Fibroblast of skin of right biceps (primary cell): ENCODE results near the gene ITPK1.

Experiments
- DNase-seq: peaks from one replicate; pipeline ENCODE4 v3.0.0-alpha.2; 2013

Gene ITPK1

DNA sequence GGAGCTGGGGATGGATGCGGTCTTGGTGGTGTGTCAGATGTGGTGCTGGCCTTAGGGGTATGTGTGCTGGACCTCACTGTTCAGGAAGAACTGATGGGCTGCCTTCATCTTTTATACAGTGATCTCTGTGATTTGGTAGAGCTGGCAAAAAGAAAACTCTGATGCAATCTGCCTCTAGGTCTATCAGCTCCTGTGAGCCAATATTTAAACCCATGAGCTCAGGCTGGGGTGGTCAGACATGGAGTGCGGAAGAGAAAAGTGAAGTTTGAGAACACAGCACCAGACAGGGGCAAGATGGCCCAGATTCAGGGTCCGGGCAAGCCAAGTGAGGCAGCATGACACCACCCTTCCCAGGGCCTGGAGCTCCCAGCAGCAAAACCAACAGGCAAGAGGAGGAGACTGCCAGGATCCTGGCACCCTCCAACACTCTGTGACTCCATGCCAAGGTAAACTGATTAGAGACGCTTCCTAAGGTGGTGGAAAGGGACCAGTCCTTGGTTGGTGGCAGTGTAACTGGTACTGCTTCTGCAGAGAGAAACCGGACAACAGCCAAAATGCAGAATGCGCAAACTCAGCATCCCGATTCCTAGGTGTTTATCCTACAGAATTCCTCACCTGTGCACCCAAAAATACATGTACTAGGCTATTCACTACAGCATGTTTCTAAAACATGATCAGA, 110.5 kb downstream of the ITPK1 start:
- DNase-seq = no peak

DNA sequence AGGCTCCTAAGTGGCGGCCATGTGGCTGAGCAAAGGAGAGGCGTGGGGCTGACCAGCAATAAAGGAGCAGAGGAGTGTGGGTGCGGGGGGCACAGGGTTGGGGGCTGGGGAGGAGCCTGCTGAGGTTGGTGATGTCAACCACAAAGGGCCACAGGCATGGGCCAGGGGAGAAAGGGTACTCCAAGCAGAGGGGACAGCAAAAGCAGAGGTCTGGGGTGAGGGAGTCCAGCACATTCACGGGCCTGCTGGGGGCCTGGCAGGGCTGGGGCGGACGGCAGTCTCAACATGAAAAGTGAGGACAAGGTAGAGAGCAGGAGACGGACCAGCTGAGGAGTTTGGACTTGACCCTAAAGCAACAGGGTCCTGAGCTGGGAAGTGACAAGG, 111.0 kb downstream of the ITPK1 start:
- DNase-seq = no peak

DNA sequence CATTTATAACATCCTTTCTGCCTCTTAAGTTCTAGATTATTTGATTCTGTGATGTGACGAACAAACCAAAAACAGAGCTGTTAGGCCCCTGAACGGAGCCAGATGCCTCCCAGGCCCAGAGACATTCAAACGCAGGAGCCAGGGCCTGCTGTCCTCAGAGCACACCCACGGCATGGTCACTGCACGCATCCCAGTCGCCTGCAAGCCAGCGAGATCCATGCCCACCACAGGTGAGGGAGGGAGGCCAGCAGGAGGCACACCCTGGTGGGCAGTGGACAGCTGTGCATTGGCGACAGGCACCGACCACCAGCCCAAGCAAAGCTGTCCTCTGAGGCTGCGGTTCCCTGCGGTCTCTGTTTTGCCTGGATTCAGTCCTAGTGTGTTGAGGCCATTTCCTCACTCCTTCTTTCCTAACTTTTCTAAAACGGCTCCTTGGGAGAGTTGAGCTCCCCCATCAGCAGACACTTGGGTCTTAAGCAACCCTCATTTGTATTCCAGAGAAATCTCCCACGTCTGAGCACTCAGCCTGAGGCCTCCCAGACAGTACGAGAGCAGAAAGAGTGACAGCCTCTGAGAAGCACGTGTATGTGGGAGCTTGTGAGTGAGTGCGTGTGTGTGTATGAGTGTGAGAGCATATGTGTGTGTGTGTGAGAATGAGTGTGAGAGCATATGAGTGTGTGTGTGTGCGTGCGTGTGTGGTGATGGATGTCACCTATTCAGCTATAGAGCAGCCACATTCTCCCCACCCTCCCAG, 111.6 kb downstream of the ITPK1 start:
- peak; percentile 19 for DNase-seq

DNA sequence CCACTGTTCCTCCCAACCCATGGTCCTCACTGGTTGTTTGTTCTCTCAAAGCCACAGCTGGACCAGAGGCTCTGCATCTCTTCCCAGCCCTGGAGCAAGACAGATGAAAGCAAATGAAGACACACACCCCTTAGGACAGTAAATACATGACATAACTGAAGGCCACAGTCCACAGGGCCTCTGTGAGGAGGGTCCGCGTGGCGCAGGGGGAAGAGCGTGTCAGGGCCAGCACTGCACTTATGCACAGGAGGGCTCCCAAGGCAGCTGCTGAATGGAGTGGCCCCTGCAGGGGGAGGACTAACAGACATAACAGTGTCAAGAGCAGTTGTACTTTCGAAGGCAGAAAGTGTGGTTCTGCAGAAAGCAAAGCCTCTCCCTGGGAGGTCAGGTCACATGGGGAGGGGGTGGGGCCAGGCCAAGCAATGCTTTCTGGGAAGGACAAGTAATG, 112.8 kb downstream of the ITPK1 start:
- DNase-seq = no peak

DNA sequence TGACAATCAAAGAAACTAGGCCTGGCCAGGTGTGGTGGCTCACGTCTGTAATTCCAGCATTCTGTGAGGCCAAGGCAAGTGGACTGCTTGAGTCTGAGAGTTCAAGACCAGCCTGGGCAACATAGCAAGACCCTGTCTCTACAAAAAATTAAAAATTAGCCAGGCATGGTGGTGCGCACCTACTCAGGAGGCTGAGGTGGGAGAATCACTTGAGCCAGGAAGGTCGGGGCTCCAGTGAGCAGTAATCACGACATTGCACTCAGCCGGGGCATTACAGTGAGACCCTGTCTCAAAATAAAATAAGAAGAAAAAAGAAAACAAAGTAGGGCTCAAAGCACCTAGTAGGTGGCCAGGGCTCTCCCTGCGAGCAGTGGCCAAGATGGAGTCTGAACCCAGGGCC, 113.7 kb downstream of the ITPK1 start:
- no peak for DNase-seq

DNA sequence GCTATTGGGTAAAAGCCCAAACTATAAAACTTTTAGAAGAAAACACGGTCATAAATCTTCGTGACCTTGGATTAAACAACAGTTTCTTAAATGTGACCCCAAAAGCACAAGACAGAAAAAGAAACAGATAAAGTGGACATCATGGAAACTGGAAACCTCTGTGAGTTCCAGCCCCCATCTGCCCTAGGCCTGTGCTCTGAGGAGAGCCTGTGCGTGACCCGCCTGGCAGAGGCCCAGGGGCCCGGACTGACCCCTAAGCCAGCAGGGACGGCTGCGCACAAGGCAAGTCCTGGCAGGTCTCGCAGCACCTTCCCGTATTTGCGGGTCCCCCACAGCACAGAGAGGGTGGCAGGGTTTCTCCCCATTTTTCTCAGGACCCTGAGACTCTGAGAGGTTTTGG, 116.8 kb downstream of the ITPK1 start:
- no peak for DNase-seq

DNA sequence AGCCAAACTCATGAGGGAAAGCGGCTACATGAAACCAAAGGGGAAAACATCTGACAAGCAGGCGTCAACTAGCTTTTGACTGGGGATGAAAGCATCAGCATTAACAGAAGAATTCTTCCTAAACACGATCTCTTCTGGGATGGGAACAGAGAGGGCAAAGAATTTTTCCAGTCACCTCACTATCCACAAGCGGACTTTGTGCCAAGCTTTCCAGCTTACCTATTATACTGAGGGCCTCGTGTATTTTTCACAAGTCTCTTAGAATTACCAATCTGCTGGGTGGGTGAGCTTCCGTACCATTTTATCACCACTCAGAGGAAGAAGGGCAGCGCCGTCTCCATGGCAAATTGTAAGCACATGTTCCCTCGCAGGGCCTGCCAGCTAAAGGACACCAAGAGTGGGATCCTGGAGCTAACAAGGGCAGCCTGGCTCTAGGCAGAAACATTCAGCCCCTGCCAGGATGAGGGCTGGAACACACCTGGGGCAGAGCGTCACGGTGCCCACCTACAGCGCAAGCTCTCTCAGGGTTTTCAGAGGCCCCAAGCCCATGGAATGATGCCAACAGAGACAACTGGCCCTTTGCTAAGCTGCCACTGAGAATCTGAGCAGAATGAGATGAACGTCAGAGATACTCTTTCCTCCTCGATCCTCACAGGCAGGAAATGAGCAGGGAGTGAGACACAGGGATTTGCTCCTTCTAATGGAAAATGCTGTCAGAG, 118.2 kb downstream of the ITPK1 start:
- peak; percentile 27 for DNase-seq

DNA sequence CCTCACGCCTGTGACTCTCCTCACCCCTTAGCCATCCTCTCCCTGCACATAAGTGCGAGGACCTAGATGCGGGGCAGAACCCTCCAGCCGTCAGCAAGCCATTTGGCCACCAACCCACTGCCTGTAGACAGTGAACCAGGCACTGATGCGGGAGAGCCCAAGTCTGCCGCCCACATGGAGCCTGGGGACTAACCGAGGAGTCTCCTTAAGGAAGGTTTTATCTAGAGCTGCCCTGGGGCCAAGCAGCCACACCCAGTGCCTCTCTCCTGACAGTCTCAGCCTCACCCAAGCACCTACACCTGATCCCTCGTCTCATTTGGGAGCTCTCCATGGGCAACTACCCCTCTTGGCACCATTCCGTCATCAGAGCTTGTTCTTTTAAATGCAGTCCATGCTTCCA, 120.1 kb downstream of the ITPK1 start:
- no peak for DNase-seq

DNA sequence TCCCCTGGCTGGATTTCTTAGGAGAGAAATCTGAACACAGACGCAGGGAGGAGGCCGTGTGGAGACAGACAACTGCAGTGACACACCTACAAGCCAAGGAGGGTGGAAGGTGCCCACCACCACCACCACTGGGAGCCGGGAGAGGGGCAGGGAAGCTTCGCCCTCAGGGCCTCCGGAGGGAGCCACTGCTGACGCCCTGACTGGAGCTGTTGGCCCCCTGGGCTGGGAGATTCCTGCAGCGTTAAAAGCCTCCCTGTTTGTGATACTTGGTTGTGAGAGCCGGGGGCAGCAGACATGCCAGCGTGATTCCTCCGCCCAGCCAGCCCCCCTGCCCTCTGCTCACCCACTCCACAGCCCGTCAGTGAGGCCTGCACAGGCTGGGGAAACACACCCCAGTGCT, 120.8 kb downstream of the ITPK1 start:
- DNase-seq = no peak

DNA sequence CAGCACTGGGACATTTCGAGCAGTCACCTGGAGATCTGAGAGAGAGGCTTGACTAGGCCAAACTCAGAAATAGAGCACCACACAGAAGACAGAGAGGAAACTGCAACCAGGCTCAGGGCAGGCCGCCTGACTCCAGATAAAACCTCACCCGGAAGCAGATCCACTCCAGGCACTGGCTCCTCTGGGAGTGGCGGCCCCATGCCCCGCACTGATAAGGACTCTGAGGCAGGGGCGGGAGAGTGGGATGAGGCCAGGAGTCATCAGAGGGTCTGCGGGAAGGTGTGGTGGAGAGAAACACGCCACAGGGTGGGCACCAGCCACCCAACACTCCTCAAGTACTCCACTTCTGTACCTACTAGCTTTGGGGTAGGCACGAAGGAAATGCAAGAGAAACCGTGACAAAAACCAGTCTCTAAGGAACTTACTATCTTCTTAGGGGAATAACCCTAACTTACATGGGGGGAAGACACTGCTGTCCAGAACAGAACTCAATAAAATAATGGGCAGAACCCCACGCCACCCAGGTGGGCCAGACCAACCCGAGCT, 121.5 kb downstream of the ITPK1 start:
- DNase-seq = no peak

DNA sequence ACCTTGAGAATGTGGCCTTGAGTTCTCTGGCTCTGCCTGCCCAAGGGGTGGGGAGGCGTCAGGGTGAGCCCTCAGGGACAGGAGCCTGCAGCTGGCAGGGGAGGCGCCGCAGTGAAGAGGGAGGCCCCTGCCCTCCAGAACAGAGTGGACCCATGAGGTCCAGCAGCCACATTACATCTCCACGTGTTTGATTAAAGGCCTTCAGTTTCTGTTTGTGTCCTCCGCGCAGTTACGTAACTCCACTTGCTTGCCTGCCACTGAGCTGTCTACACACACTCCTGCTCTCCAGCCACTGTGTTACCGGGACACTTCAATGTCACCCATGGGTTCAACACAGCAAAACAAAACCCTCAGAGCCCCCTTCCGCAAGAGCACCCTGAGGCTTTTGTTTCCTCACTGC, 122.4 kb downstream of the ITPK1 start:
- DNase-seq = no peak

DNA sequence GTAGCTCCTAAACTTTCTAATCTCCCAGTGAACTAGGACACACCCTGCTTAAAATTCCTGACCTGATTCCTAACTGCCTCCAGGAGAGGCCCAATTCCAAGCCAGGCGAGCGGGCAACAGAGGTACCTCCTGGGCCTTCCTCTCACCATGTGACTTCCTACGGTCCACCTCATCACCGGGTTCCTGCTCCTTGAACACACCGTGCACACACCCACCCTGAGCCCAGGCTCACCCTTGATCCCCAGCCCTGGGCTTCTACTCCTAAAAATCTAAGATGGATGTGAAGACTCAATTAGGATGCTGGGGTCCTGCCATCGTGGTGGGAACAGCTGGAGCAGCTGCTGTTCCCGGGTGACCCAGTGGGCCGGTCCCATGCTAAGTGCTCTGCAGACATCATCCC, 124.2 kb downstream of the ITPK1 start:
- no peak for DNase-seq

DNA sequence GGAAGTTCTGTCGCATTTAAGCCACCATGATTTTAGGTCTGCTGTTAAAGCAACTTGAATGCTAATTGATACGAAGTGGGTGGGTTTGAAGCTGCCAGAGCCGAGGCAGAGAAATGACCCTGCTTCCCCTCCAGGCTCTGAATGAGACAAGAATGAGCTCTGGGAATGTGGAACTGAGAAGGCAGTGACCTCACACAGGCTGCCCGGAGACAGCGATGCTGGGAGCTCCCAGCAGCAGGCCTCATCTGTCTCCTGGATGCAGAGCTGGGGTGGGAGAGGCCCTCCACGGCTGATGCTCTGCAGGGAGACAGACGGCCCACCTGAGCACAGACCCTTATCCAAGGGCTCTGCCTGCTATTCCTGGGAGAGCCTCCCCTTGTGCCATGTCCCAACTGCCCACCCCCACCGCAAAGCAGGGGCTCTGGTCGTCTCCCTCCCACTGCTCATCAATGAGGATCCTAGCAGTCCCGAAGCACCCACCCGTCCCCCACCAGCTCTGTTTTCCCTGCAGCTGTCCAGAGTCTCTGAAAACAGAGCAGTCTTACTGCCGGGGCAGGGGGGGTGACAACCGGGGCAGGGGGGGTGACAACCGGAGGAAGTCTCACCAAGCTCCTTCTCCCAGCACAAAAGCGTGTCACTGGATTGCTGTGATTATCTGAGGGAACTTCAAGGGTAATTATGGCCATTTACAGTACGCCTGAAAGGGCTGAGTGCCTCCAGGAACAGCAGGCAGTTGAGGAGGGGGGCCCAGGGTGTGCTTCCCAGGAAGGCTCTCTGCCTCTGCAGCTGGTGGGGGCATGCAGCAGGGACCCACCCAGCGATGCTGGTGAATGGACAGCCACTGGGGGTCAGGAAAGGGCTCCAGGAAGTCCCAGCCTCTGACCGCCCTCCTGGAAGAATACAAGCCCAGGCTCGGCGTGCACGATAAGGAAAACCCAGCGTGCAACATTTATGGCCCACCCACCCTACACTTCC, 125.0 kb downstream of the ITPK1 start:
- DNase-seq = no peak

DNA sequence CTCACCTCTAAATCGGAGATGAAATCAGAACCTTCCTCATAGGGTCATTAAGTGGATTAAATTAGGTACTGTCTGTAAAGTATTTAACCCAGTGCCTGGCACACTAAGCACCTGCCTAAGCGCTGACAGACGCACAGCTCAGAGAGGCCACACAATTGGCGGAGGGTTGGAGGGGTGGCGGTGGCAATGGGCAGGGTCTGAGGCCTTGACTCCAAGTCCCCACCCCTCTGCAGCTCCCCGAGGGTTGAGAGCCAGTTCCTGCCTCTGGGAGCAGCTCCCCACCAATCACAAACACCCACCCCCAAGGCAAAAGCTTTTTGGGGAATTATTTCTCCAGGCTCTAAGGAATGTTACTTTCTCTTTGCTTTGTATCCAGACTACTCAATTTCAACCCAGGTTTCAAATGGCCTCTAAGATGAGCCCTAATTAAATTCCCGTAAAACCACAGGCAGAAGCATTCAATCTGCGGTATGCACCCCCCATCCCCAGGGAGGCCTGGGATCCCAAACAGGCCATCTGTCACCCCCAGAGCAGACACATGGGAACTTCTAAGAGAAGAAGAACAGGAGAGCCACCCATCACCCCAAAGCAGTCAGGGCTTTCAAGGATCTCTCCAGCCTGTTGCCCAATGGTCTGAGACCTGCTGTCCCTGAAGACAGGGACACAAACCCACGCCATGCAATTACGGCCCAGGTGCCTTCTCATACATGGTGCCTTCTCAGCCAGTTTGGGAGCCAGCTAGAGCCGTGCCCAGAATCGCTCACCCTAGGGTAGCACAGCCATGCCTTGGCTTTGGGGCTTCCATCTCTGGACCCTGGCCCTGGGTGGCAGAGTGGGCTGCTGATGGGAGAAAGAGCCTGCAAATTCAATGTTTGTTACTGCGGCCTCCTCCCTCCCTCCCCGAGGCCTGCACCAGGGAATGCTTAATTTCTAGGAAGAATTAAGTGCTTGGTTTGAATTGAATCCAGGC, 126.7 kb downstream of the ITPK1 start:
- peak; percentile 63 for DNase-seq

DNA sequence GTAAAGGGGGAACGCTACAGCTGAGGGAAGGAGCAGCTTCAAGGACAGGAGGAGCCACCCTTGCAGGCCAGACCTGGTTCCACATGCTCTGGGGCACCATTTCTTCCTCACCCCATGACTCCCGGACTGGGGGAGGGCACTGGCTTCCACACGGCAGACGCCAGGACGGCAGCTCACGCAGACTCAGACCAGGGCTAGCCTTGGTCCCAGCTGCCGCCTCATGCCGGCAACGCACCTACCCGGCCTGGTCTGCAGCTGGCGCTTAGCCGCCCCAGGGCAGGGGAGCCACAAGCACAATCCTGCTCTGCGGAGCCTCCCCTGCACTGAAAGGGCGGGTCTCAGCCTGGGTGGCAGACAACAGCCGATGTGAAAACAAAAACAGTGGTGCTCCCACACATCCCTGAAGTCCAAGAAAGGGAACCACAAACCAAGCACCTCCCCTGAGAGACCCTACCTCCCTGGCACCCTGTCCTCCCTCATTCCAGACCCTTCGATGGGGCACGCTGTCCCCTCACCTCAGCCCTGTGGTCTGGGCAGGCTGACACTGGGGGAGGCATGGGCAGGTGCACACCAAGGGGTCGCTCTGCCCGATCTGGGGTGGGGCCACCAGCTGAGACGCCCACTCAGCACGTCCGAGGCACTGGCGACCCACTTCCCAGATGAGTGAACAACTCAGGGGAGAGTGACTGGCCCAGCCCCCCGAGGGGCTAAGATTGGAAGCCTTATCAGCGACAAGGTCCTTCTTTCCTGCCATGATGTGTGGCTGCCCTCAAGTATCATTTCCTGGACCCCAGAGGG, 127.8 kb downstream of the ITPK1 start:
- no peak for DNase-seq

DNA sequence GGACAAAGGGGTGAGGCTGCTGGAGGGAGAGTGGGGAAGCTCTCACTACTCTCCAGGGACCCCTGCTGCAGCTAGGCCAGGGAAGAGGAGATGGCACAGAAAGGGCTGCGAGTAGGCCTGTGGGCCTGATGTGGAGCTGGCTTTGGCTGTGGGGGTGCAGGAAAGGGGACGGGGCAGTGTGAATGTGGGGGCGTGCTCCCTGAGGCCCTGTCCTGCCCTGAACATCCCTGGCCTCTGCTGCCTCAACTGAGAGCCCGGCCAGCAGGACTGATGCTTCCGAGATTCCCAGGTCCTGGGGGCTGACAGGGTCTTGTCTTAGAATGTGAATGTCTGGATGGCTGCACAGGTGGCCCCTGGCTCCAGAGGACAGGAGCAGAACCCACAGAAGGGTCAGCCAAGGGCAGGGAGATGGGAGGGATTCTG, 128.6 kb downstream of the ITPK1 start:
- no peak for DNase-seq

DNA sequence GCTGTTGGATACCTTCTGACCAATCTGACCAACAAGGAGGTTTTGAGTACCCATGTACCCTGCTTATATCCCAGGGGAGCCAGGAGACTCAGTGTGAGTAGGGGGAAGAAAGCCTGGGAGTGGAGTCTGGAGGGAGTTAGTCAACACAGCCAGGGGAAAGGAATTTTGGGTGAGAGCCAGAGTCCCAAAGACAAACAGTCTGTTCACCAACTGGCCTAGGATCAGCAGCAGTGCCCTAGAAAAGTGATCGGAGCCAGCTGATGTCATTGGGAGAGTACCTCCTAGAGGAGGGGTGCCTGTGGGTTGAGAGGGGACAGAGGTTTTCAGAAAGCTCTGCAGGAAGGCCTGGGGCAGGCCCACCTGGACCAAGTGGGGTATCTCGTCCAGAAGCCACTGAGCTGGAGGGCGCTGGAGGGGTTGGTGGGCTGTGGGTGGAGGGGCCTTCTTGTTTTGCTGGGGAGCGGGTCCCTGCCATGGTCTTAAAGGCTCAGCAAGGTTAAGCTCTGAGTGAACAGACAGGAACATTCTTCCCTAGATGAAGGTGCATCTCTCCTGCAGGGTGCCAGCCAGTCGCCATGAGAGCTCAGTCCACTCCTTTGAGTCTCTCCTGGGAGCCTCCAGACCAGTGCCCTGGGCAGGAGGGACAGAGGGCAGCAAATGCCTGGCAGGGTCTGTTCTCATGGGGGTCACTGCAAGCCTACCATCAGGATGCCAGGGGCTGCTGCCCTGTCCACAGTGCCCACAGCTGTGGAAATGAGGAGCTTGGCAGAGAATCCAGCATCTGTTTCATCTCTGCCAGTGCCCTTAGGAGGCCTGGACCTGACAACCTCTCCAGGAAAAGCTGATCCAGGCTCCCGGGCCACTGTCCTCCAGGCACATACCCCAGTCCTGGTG, 129.2 kb downstream of the ITPK1 start:
- peak; percentile 82 for DNase-seq

DNA sequence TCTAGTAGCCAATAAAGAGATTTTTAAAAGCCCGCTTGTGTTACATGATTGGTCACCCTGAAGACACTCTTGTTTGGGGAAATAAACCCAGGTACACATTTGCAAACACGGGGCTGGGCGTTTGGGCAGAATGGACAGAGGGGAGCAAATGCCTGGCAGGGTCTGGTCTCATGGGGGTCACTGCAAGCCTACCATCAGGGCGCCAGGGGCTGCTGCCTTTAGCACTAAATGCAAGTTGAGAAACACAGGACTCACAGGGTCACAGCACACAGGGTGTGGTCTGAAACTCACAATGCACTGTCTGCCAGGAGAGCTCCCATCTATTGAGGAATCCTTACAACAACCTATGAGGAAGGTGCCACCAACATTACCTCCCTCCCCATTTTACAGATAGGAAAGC, 130.2 kb downstream of the ITPK1 start:
- DNase-seq = no peak

DNA sequence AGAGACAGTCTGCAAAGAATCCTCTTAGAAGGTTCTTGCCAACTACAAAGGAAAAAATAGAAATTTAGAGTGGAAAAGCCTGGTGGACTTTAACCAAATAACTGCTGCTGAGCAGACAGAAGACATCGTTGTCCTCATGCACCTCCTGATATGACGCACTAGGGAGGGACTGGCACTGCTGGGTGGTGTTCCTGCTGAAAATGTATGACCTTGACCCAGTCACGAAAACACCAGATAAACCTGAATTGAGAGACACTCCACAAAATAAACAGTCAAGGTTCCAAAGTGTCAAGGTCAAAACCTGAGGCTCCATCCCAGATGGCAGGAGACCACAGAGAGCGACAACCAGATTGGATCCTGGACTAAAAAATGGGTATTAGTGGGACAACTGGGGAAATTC, 130.8 kb downstream of the ITPK1 start:
- DNase-seq = no peak
